Uterus (tissue), 4 donors: ENCODE data around the gene FMN2. TPM values are rescaled to one million over a fixed set of nuclear protein-coding genes. Genes with fewer than 3 reads are reported as not detected.

Experiments
- DNase-seq, 2 donors: peaks; one replicate each; pipeline ENCODE4 v3.0.0-alpha.2; 2019 to 2020
- H3K27ac ChIP-seq, 2 donors: fragments of 200-600 bp; sonication (generic); 1 replicate in 1 of 2; 2 replicates in 1 of 2; pipeline ENCODE4 v1.5.1; 2016 to 2018
- H3K27me3 ChIP-seq, 2 donors: fragments of 200-600 bp; sonication (generic); one replicate each; pipeline ENCODE4 v1.5.1; 2018 to 2019; ENCODE audit warnings: control low read depth in 1 of 2
- H3K36me3 ChIP-seq, 2 donors: fragments of 200-600 bp; sonication (generic); one replicate each; pipeline ENCODE4 v1.5.1; 2019; ENCODE audit warnings: control low read depth in 1 of 2
- H3K4me1 ChIP-seq, 2 donors: fragments of 200-600 bp; sonication (generic); one replicate each; pipeline ENCODE4 v1.5.1; 2018 to 2019; ENCODE audit warnings: control low read depth in 1 of 2
- H3K4me3 ChIP-seq, 2 donors: fragments of 200-600 bp; sonication (generic); 1 replicate in 1 of 2; 2 replicates in 1 of 2; pipeline ENCODE4 v1.5.1; 2018 to 2019; ENCODE audit warnings: mild to moderate bottlenecking in 1 of 2
- H3K9me3 ChIP-seq, 2 donors: fragments of 200-600 bp; sonication (generic); one replicate each; pipeline ENCODE4 v1.5.1; 2019; ENCODE audit warnings: control low read depth in 1 of 2
- POLR2A ChIP-seq, 2 donors: fragments of 450-650 bp; IDR thresholded peaks; one replicate each; pipeline ENCODE4 v1.6.1; 2016; ENCODE audit warnings: antibody characterized with exemption in 2 of 2, mild to moderate bottlenecking in 1 of 2, moderate library complexity in 1 of 2
- intact Hi-C: fragments of 100-400 bp; cut with DNase I; formaldehyde crosslinking; loops from one replicate; pipeline ENCODE4 v1.15.1; 2023; ENCODE audit warnings: low total_unique reads
- total RNA-seq, 4 donors: library from RNA; depleted of rRNA in 3 of 4; stranded (reverse); fragments of >200 nt in 3 of 4; gene quantifications; one replicate each; pipeline versions ENCODE4 v1.1.0 to v1.2.4, GENCODE V29; 2014 to 2023
- TF ChIP-seq, protein P1 (sequence below), 4 experiments: fragments of 200-600 bp in 2 of 4; fragments of 450-650 bp in 2 of 4; sonication (generic) in 2 of 4; IDR thresholded peaks; one replicate each; pipeline ENCODE4 v1.5.1; 2016 to 2019; ENCODE audit warnings: antibody characterized with exemption in 4 of 4, mild to moderate bottlenecking in 2 of 4, moderate library complexity in 1 of 4
- donor health status: DM: yes; HTN: yes; CAD: no.

Gene FMN2
- total RNA-seq, 4 donors from 2014 or later = 1.0 to 6.5 (median 2.3) TPM; not detected in 1

DNA sequence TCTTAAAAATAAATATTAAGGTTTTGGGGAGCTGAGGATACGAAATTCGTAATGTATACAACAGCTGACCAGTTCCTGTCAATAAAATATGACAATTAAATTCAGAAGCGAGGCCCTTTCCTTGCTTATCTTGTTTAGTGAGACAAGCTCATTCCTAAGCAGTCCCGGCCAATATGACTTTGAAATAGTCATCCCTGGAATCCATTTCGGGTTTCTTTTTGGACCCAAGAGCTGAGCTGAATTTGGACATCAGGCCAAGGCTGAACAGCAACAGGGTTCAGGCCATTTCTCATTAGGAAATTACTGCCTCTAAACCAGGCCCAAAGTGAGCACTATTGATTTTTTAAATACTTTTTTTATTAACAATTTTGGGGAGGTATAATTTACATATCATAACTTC is 17.3 kb upstream of the FMN2 start:
- Histone ChIP-seq H3K4me1 (no peaks in the 10 kb centered on the region), H3K4me3 (no peak overlapping the region), H3K27ac (no peak overlapping the region), H3K36me3 (no peaks in the 10 kb centered on the region), H3K27me3 (no peaks in the 10 kb centered on the region), H3K9me3 (no peaks in the 10 kb centered on the region)
- intact Hi-C loops = no loop called here
- DNase-seq = no peak
- TF ChIP-seq, protein P1, sequence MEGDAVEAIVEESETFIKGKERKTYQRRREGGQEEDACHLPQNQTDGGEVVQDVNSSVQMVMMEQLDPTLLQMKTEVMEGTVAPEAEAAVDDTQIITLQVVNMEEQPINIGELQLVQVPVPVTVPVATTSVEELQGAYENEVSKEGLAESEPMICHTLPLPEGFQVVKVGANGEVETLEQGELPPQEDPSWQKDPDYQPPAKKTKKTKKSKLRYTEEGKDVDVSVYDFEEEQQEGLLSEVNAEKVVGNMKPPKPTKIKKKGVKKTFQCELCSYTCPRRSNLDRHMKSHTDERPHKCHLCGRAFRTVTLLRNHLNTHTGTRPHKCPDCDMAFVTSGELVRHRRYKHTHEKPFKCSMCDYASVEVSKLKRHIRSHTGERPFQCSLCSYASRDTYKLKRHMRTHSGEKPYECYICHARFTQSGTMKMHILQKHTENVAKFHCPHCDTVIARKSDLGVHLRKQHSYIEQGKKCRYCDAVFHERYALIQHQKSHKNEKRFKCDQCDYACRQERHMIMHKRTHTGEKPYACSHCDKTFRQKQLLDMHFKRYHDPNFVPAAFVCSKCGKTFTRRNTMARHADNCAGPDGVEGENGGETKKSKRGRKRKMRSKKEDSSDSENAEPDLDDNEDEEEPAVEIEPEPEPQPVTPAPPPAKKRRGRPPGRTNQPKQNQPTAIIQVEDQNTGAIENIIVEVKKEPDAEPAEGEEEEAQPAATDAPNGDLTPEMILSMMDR (IDR thresholded peaks at IDR 0.05) = no peak
- no peak for TF ChIP-seq POLR2A (IDR thresholded peaks at IDR 0.05)

DNA sequence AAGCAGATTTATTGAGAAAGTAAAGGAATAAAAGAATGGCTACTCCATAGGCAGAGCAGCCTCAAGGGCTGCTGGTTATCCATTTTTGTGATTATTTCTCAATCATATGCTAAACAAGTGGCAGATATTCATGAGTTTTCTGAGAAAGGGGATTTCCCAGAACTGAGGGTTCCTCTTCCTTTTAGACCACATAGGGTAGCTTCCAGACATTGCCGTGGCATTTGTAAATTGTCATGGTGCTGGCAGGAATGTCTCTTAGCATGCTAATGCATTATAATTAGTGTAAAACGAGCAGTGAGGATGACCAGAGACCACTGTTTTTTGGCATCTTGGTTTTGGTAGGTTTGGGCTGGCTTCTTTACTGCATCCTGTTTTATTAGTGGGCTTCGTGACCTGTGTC is 16.8 kb upstream of the FMN2 start:
- Histone ChIP-seq H3K36me3 (no peaks in the 10 kb centered on the region), H3K27ac (no peak overlapping the region), H3K4me1 (no peaks in the 10 kb centered on the region), H3K27me3 (no peaks in the 10 kb centered on the region), H3K9me3 (no peaks in the 10 kb centered on the region), H3K4me3 (no peak overlapping the region)
- no peak for TF ChIP-seq POLR2A (IDR thresholded peaks at IDR 0.05)
- DNase-seq = no peak
- intact Hi-C loops = no loop called here

DNA sequence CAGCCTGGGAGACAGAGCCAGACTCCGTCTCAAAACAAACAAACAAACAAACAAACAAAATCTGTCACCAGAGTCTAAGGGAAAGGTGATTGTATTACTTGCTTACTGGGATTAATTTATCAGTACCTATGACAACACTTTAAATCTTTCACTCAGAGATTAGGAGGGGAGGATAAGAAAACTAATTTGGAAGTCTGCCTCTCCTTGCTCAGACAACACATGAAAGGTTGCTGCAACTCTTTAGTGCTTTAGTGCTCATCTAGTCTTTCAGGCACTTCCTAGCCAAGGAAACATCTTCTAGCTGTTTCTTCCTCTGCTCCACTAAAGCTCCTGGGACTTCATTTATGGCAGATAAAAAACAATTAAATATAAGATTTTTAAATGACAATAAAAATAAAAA is 7.3 kb upstream of the FMN2 start:
- TF ChIP-seq, protein P1 (IDR thresholded peaks at IDR 0.05) = no peak
- TF ChIP-seq POLR2A (IDR thresholded peaks at IDR 0.05) = no peak
- H3K36me3 ChIP-seq = no peaks in the 10 kb centered on the region
- DNase-seq = no peak
- no peaks in the 10 kb centered on the region for H3K4me1 ChIP-seq
- intact Hi-C loops = no loop called here
- no peak overlapping the region for H3K4me3 ChIP-seq
- H3K9me3 ChIP-seq = no peaks in the 10 kb centered on the region
- no peak overlapping the region for H3K27ac ChIP-seq
- no peaks in the 10 kb centered on the region for H3K27me3 ChIP-seq

DNA sequence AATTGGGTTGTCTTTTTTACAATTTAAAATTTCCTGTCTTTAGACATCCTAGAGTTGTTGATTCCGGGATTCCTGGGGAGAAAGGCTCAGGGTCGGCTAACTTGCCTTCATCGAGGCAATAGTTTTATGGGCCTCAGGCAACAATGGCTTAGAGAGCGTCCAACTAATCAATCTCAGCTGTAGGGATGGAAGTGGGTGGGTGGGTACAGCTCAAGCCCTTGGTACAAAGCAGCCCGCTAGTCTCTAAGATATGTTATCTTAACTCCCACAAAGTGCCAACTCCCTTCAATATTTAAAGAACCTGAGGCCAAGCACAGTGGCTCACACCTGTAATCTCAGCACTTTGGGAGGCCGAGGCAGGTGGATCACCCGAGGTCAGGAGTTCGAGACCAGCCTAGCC is 6.9 kb upstream of the FMN2 start:
- DNase-seq = no peak
- no peak for TF ChIP-seq POLR2A (IDR thresholded peaks at IDR 0.05)
- TF ChIP-seq, protein P1 (IDR thresholded peaks at IDR 0.05) = no peak
- Histone ChIP-seq H3K36me3 (no peaks in the 10 kb centered on the region), H3K4me3 (no peak overlapping the region), H3K27ac (no peak overlapping the region), H3K9me3 (no peaks in the 10 kb centered on the region), H3K4me1 (no peaks in the 10 kb centered on the region), H3K27me3 (no peaks in the 10 kb centered on the region)
- intact Hi-C loops = no loop called here

DNA sequence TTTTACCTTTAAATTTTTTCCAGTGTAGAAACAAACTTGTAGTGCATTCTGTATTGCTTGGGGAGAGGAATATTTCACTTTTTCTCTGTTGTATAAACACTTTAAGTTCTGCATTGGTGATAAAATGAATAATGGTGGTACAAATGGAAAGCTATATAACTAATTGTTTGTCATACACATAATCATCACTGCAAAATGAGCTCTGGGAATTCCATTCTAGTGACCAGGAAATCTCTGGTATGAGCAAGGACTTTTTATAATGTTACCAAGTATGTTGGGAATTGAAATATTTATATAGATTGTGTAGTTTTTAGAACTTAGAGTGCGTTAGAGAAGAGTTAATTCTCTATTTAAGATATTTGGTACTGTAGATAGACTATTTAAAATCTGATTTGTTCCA is 5.0 kb upstream of the FMN2 start:
- Histone ChIP-seq H3K9me3 (no peaks in the 10 kb centered on the region), H3K4me3 (no peak overlapping the region), H3K27me3 (peaks cover 0 to 7% of the 10 kb centered on the region in 2 donors), H3K36me3 (no peaks in the 10 kb centered on the region), H3K27ac (no peak overlapping the region), H3K4me1 (peaks cover 0 to 3% of the 10 kb centered on the region in 2 donors)
- DNase-seq = no peak
- TF ChIP-seq, protein P1 (IDR thresholded peaks at IDR 0.05) = no peak
- no peak for TF ChIP-seq POLR2A (IDR thresholded peaks at IDR 0.05)
- intact Hi-C loops = no loop called here

DNA sequence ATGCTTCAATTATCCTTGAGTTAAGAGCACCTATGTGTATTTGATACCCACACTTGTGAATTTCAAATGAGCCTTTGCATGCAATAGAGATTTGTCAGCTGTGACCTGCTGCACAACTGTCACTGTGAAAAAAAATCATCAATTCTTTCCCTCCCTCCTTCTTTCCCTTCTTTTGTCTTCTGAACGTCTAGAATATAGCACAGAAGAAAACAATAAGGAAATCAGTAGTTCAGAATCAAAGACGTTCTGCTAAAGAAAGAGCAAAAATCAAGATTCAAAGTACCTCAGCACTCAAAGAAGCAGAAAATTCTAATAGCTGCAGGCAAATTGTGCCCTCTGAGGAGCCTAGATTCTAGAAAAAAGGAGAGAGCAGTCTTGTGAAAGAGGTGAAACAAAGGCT is 1.7 kb upstream of the FMN2 start:
- Histone ChIP-seq H3K4me1 (peaks cover 0 to 14% of the 10 kb centered on the region in 2 donors), H3K4me3 (no peak overlapping the region), H3K27me3 (peaks cover 0 to 7% of the 10 kb centered on the region in 2 donors), H3K36me3 (no peaks in the 10 kb centered on the region), H3K27ac (no peak overlapping the region), H3K9me3 (no peaks in the 10 kb centered on the region)
- TF ChIP-seq, protein P1 (IDR thresholded peaks at IDR 0.05) = no peak
- TF ChIP-seq POLR2A (IDR thresholded peaks at IDR 0.05) = no peak
- DNase-seq = no peak
- intact Hi-C loops = no loop called here
